Choroid plexus epithelial cell (primary cell): Measurements from ENCODE around the gene FANCL.
A peak's percentile ranks its signal among the peaks of the same experiment; 100 is the strongest.
"Not testable (repeated sequence)": the region's sequence is repeated elsewhere in the genome, so short reads cannot be mapped to it uniquely, and the experiment has no call there.

Experiments used
- DNase-seq: peaks from one replicate; pipeline ENCODE4 v3.0.0-alpha.2; 2010; ENCODE audit warnings: low read depth
- H3K4me3 ChIP-seq: 2 replicates; pipeline ENCODE4 v1.5.1; 2011; ENCODE audit warnings: low read depth, mild to moderate bottlenecking, control low read depth, low read length, moderate library complexity
- CTCF ChIP-seq: conservative IDR thresholded peaks from 2 replicates; pipeline ENCODE4 v1.5.1; 2011; ENCODE audit warnings: low read depth, mild to moderate bottlenecking, control low read depth, inconsistent platforms, low read length, moderate library complexity

Gene FANCL

GRCh38 chr2:58228299-58228698 lies 12.8 kb downstream of the FANCL start:
- H3K4me3 ChIP-seq: no peak overlapping the region
- no peak for DNase-seq
- TF ChIP-seq CTCF: no peak

- no peak for TF ChIP-seq CTCF
- no peak overlapping the region for H3K4me3 ChIP-seq
- no peak for DNase-seq
Observed at GRCh38 chr2:58227171-58227917, 13.8 kb downstream of the FANCL start.

DNA sequence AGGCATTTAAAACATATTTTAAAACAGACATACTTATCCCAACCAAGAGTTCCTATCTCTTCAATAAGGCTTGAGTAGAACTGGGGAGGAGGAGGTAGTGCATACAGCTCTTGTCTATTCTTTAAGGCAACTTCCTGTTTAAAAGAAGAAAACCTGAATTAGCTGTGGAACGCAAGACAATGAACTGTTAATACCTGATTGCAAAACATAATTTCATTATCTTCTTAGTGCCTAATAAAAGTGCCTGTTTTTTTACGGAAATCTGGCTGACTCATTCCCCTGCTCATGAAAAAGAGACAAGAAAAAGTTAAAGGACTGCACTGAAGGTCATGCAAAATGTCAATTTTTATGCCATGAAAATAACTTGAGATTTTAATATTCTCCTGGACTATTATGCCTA lies 19.2 kb downstream of the FANCL start:
- TF ChIP-seq CTCF: no peak
- DNase-seq: peak; percentile 19
- H3K4me3 ChIP-seq: no peak overlapping the region

GRCh38 chr2:58215429-58215828 lies 25.7 kb downstream of the FANCL start:
- no peak overlapping the region for H3K4me3 ChIP-seq
- no peak for TF ChIP-seq CTCF
- peak; percentile 48 for DNase-seq

DNA sequence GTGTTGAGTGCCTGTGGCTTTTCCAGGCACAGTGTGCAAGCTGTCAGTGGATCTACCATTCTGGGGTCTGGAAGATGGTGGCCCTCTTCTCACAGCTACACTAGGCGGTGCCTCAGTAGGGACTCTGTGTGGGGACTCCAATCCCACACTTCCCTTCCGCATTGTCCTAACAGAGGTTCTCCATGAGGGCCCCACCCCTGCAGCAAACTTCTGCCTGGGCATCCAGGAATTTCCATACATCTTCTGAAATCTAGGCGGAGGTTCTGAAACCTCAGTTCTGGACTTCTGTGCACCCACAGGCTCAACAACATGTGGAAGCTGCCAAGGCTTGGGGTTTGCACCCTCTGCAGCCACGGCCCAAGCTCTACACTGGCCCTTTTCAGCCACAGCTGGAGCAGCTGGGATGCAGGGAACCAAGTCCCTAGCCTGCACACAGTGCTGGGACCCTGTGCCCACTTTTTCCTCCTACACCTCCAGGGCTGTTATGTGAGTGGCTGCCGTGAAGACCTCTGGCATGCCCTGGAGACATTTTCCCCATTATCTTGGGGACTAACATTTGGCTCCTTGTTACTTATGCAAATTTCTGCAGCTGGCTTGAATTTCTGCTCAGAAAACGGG lies 30.1 kb downstream of the FANCL start:
- not testable (repeated sequence) for DNase-seq, H3K4me3 ChIP-seq

GRCh38 chr2:58207189-58207588 lies 33.9 kb downstream of the FANCL start:
- no peak for TF ChIP-seq CTCF
- DNase-seq: no peak
- no peak overlapping the region for H3K4me3 ChIP-seq

DNA sequence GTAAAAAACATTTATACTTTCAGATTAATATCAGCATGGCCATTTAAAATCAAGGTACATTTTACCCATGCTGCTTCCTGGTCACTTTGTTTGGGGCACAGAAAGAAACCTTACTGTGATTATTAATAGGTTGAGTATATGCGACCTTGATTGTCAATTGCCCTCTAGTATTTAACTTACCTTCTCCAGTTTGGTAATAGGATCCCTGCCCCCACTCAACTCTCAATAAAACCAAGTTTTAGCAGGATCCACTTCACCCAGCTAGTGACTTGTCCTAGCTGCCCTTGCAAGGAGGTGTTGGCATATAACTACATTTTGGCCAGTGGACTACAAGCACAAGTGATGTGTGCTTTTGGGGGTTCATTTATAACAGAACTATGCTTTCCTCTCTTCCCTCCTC lies 34.3 kb downstream of the FANCL start:
- DNase-seq: no peak
- TF ChIP-seq CTCF: no peak
- H3K4me3 ChIP-seq: no peak overlapping the region
